ENCODE data around the gene GADD45B. TPM values are rescaled to one million over a fixed set of nuclear protein-coding genes. Genes with fewer than 3 reads are reported as not detected.

Gene GADD45B
- total RNA-seq (191 TPM), polyA plus RNA-seq (10 to 100 TPM; 53.4 to 70.2 (median 63.3) TPM)

GRCh38 chr19:2475702-2476450, at the start of gene GADD45B:
GADD45B (plus strand) TSS chr19:2476127; CDS start chr19:2476359, 232 bp downstream.
- H3K4me1 Mint-ChIP-seq: peaks cover 0 to 21% (median 10%) of the 10 kb centered on the region in 4 donors
- peaks cover 6% of the 10 kb centered on the region for H3K36me3 Mint-ChIP-seq
- ATAC-seq (ENCODE audit: low read depth in 2 of 2) (peak; percentile 69 to 70), DNase-seq (peak; percentile 95 to 97 (median 95))
- H3K4me1 ChIP-seq (ENCODE audit: control insufficient read depth, insufficient read depth, low read length, poor library complexity, severe bottlenecking): peaks cover 38% of the 10 kb centered on the region
- H3K9me3 ChIP-seq (ENCODE audit: control insufficient read depth in 2 of 2, low read length in 2 of 2): no peaks in the 10 kb centered on the region
- H3K4me3 Mint-ChIP-seq: peak within 1 kb of the TSS; percentile 97 to 100 (median 99)
- peak within 1 kb of the TSS; percentile 85 for H3K27ac ChIP-seq (ENCODE audit: insufficient read depth, low read length, poor library complexity, severe bottlenecking)
- peak within 1 kb of the TSS; percentile 99 for H3K4me3 ChIP-seq (ENCODE audit: low read depth, low read length)
- no peaks in the 10 kb centered on the region for H3K27me3 ChIP-seq (ENCODE audit: control insufficient read depth, insufficient read depth, low read length)
- peak within 1 kb of the TSS; percentile 95 to 97 (median 96) for H3K27ac Mint-ChIP-seq
- peaks cover 0 to 4% (median 0%) of the 10 kb centered on the region in 7 donors for H3K9me3 Mint-ChIP-seq
- H3K27me3 Mint-ChIP-seq: peaks cover 15% of the 10 kb centered on the region
- H3K36me3 ChIP-seq (ENCODE audit: control insufficient read depth, insufficient read depth, low read length): no peaks in the 10 kb centered on the region

- Mint-ChIP-seq H3K27me3 (no peaks in the 10 kb centered on the region), H3K9me3 (no peaks in the 10 kb centered on the region), H3K36me3 (no peaks in the 10 kb centered on the region), H3K4me3 (peak overlapping the region; percentile 88 to 96 (median 96)), H3K4me1 (peaks cover 0 to 23% (median 7%) of the 10 kb centered on the region in 4 donors), H3K27ac (peak overlapping the region in 2 of 3 donors; percentile 98 to 99)
- Histone ChIP-seq H3K9me3 (ENCODE audit: control insufficient read depth in 2 of 2, low read length in 2 of 2) (no peaks in the 10 kb centered on the region), H3K27ac (ENCODE audit: insufficient read depth, low read length, poor library complexity, severe bottlenecking) (peak overlapping the region; percentile 94), H3K4me1 (ENCODE audit: control insufficient read depth, insufficient read depth, low read length, poor library complexity, severe bottlenecking) (peaks cover 26% of the 10 kb centered on the region), H3K4me3 (ENCODE audit: low read depth, low read length) (peak overlapping the region; percentile 41), H3K36me3 (ENCODE audit: control insufficient read depth, insufficient read depth, low read length) (peaks cover 3% of the 10 kb centered on the region), H3K27me3 (ENCODE audit: control insufficient read depth, insufficient read depth, low read length) (no peaks in the 10 kb centered on the region)
- ATAC-seq (ENCODE audit: low read depth in 2 of 2): no peak
- DNase-seq: peak in 2 of 3 donors; percentile 39
Observed at GRCh38 chr19:2426611-2427428, 49.1 kb upstream of the GADD45B start.

- Histone ChIP-seq H3K4me3 (ENCODE audit: low read depth, low read length) (peak within 1 kb of the TSS; percentile 63), H3K36me3 (ENCODE audit: control insufficient read depth, insufficient read depth, low read length) (peaks cover 6% of the 10 kb centered on the region), H3K27ac (ENCODE audit: insufficient read depth, low read length, poor library complexity, severe bottlenecking) (peak within 1 kb of the TSS; percentile 94), H3K27me3 (ENCODE audit: control insufficient read depth, insufficient read depth, low read length) (no peaks in the 10 kb centered on the region), H3K9me3 (ENCODE audit: control insufficient read depth in 2 of 2, low read length in 2 of 2) (no peaks in the 10 kb centered on the region), H3K4me1 (ENCODE audit: control insufficient read depth, insufficient read depth, low read length, poor library complexity, severe bottlenecking) (peaks cover 26% of the 10 kb centered on the region)
- no peaks in the 10 kb centered on the region for H3K27me3 Mint-ChIP-seq
- peak; percentile 93 to 98 (median 97) for DNase-seq
- no peaks in the 10 kb centered on the region for H3K9me3 Mint-ChIP-seq
- no peaks in the 10 kb centered on the region for H3K36me3 Mint-ChIP-seq
- peak within 1 kb of the TSS; percentile 96 to 99 (median 98) for H3K27ac Mint-ChIP-seq
- H3K4me3 Mint-ChIP-seq: peak within 1 kb of the TSS; percentile 88 to 96 (median 96)
- ATAC-seq (ENCODE audit: low read depth in 2 of 2): peak; percentile 92 to 94
- peaks cover 0 to 23% (median 7%) of the 10 kb centered on the region in 4 donors for H3K4me1 Mint-ChIP-seq
Observed at GRCh38 chr19:2427429-2428320, 48.3 kb upstream of the GADD45B start, which contains the start of gene TIMM13. TIMM13 (minus strand) TSS chr19:2427586; CDS start chr19:2427533, 53 bp downstream.

GRCh38 chr19:2428321-2428690, 47.6 kb upstream of the GADD45B start:
- Histone ChIP-seq H3K27ac (ENCODE audit: insufficient read depth, low read length, poor library complexity, severe bottlenecking) (peak overlapping the region; percentile 94), H3K4me1 (ENCODE audit: control insufficient read depth, insufficient read depth, low read length, poor library complexity, severe bottlenecking) (peaks cover 26% of the 10 kb centered on the region), H3K9me3 (ENCODE audit: control insufficient read depth in 2 of 2, low read length in 2 of 2) (no peaks in the 10 kb centered on the region), H3K4me3 (ENCODE audit: low read depth, low read length) (peak overlapping the region; percentile 63), H3K36me3 (ENCODE audit: control insufficient read depth, insufficient read depth, low read length) (peaks cover 6% of the 10 kb centered on the region), H3K27me3 (ENCODE audit: control insufficient read depth, insufficient read depth, low read length) (no peaks in the 10 kb centered on the region)
- H3K27me3 Mint-ChIP-seq: no peaks in the 10 kb centered on the region
- peak overlapping the region in 2 of 4 donors; percentile 95 to 96 for H3K4me3 Mint-ChIP-seq
- ATAC-seq (ENCODE audit: low read depth in 2 of 2): no peak
- no peaks in the 10 kb centered on the region for H3K36me3 Mint-ChIP-seq
- H3K9me3 Mint-ChIP-seq: no peaks in the 10 kb centered on the region
- DNase-seq: no peak
- H3K4me1 Mint-ChIP-seq: peaks cover 0 to 23% (median 7%) of the 10 kb centered on the region in 4 donors
- peak overlapping the region in 1 of 3 donors; percentile 98 for H3K27ac Mint-ChIP-seq

GRCh38 chr19:2428756-2429711, 46.9 kb upstream of the GADD45B start:
- H3K4me1 ChIP-seq (ENCODE audit: control insufficient read depth, insufficient read depth, low read length, poor library complexity, severe bottlenecking): peaks cover 26% of the 10 kb centered on the region
- ATAC-seq (ENCODE audit: low read depth in 2 of 2) (no peak), DNase-seq (no peak)
- H3K27ac ChIP-seq (ENCODE audit: insufficient read depth, low read length, poor library complexity, severe bottlenecking): peak overlapping the region; percentile 94
- no peaks in the 10 kb centered on the region for H3K27me3 Mint-ChIP-seq
- no peak overlapping the region for H3K4me3 Mint-ChIP-seq
- peaks cover 6% of the 10 kb centered on the region for H3K36me3 ChIP-seq (ENCODE audit: control insufficient read depth, insufficient read depth, low read length)
- no peak overlapping the region for H3K4me3 ChIP-seq (ENCODE audit: low read depth, low read length)
- H3K9me3 Mint-ChIP-seq: no peaks in the 10 kb centered on the region
- H3K9me3 ChIP-seq (ENCODE audit: control insufficient read depth in 2 of 2, low read length in 2 of 2): no peaks in the 10 kb centered on the region
- H3K27ac Mint-ChIP-seq: no peak overlapping the region
- peaks cover 0 to 23% (median 7%) of the 10 kb centered on the region in 4 donors for H3K4me1 Mint-ChIP-seq
- H3K27me3 ChIP-seq (ENCODE audit: control insufficient read depth, insufficient read depth, low read length): no peaks in the 10 kb centered on the region
- H3K36me3 Mint-ChIP-seq: no peaks in the 10 kb centered on the region

GRCh38 chr19:2429917-2430535, 45.9 kb upstream of the GADD45B start:
- Histone ChIP-seq H3K9me3 (ENCODE audit: control insufficient read depth in 2 of 2, low read length in 2 of 2) (no peaks in the 10 kb centered on the region), H3K27ac (ENCODE audit: insufficient read depth, low read length, poor library complexity, severe bottlenecking) (no peak overlapping the region), H3K27me3 (ENCODE audit: control insufficient read depth, insufficient read depth, low read length) (no peaks in the 10 kb centered on the region), H3K4me3 (ENCODE audit: low read depth, low read length) (no peak overlapping the region), H3K36me3 (ENCODE audit: control insufficient read depth, insufficient read depth, low read length) (peaks cover 6% of the 10 kb centered on the region), H3K4me1 (ENCODE audit: control insufficient read depth, insufficient read depth, low read length, poor library complexity, severe bottlenecking) (peaks cover 26% of the 10 kb centered on the region)
- peak overlapping the region in 1 of 4 donors; percentile 31 for H3K4me3 Mint-ChIP-seq
- no peak for ATAC-seq (ENCODE audit: low read depth in 2 of 2)
- peak overlapping the region in 2 of 3 donors; percentile 52 to 70 for H3K27ac Mint-ChIP-seq
- DNase-seq: no peak
- peaks cover 0 to 23% (median 7%) of the 10 kb centered on the region in 4 donors for H3K4me1 Mint-ChIP-seq
- H3K27me3 Mint-ChIP-seq: no peaks in the 10 kb centered on the region
- H3K36me3 Mint-ChIP-seq: no peaks in the 10 kb centered on the region
- H3K9me3 Mint-ChIP-seq: no peaks in the 10 kb centered on the region
